ENCODE results near the gene RNF208. TPM values are rescaled to one million over a fixed set of nuclear protein-coding genes. Genes with fewer than 3 reads are reported as not detected.
A peak's percentile ranks its signal among the peaks of the same experiment; 100 is the strongest.

The RNF208 gene
- polyA plus RNA-seq, 1 donor from 2014 or later = 1.5 TPM

GRCh38 chr9:137242269-137243203 is 20.5 kb upstream of the RNF208 start:
- no peak for TF ChIP-seq CTCF (IDR thresholded peaks at IDR 0.05; ENCODE audit: poor library complexity, severe bottlenecking)
- no peak for TF ChIP-seq POLR2AphosphoS5 (IDR thresholded peaks at IDR 0.05)
- TF ChIP-seq REST (IDR thresholded peaks at IDR 0.05; ENCODE audit: borderline replicate concordance) = no peak
- TF ChIP-seq EZH2 (IDR thresholded peaks at IDR 0.05; ENCODE audit: borderline replicate concordance, insufficient read depth, low read length, poor library complexity, severe bottlenecking) = no peak
- TF ChIP-seq SMC3 (conservative IDR thresholded peaks at IDR 0.05; ENCODE audit: poor library complexity) = no peak
- TF ChIP-seq EP300 (conservative IDR thresholded peaks at IDR 0.05; ENCODE audit: poor library complexity, severe bottlenecking) = no peak
- TF ChIP-seq MXI1 (conservative IDR thresholded peaks at IDR 0.05; ENCODE audit: poor library complexity, severe bottlenecking) = no peak
- no peak for TF ChIP-seq RAD21 (conservative IDR thresholded peaks at IDR 0.05)
- no peak for TF ChIP-seq TAF1 (IDR thresholded peaks at IDR 0.05; ENCODE audit: low read depth)
- Histone ChIP-seq H3K79me2 (replicated peaks; ENCODE audit: insufficient read depth, low read length) (peaks cover 14% of the 10 kb centered on the region), H4K20me1 (ENCODE audit: insufficient read depth) (no peaks in the 10 kb centered on the region)

GRCh38 chr9:137241490-137242268 is 19.6 kb upstream of the RNF208 start:
- Histone ChIP-seq H3K9ac (ENCODE audit: low read length) (peak overlapping the region; percentile 66), H4K20me1 (ENCODE audit: insufficient read depth) (no peaks in the 10 kb centered on the region), H3K27me3 (ENCODE audit: insufficient read depth, low read depth, low read length) (no peaks in the 10 kb centered on the region), H3K9me2 (ENCODE audit: insufficient read depth, low read length) (no peaks in the 10 kb centered on the region), H3K4me3 (ENCODE audit: low read length) (peak overlapping the region; percentile 92), H3K36me3 (ENCODE audit: insufficient read depth, low read length) (no peaks in the 10 kb centered on the region), H3K27ac (ENCODE audit: low read length) (no peak overlapping the region), H2AFZ (ENCODE audit: low read depth, low read length) (no peak overlapping the region), H3K79me2 (replicated peaks; ENCODE audit: insufficient read depth, low read length) (peaks cover 14% of the 10 kb centered on the region), H3F3A (ENCODE audit: insufficient read depth, low read length, poor library complexity, severe bottlenecking) (no peaks in the 10 kb centered on the region), H3K9me3 (ENCODE audit: low read length) (no peaks in the 10 kb centered on the region), H3K4me2 (ENCODE audit: low read length) (peak overlapping the region; percentile 78)
- TF ChIP-seq MXI1 (conservative IDR thresholded peaks at IDR 0.05; ENCODE audit: poor library complexity, severe bottlenecking) = no peak
- no peak for TF ChIP-seq POLR2AphosphoS5 (IDR thresholded peaks at IDR 0.05)
- no peak for TF ChIP-seq EZH2 (IDR thresholded peaks at IDR 0.05; ENCODE audit: borderline replicate concordance, insufficient read depth, low read length, poor library complexity, severe bottlenecking)
- TF ChIP-seq CTCF (IDR thresholded peaks at IDR 0.05; ENCODE audit: poor library complexity, severe bottlenecking) = no peak

More at GRCh38 chr9:137242269-137243203, 20.5 kb upstream of the RNF208 start:
- no peaks in the 10 kb centered on the region for H3K9me3 ChIP-seq (ENCODE audit: low read length)
- H3K4me2 ChIP-seq (ENCODE audit: low read length) = peak overlapping the region; percentile 78
- H3K9me2 ChIP-seq (ENCODE audit: insufficient read depth, low read length) = no peaks in the 10 kb centered on the region
- no peak overlapping the region for H2AFZ ChIP-seq (ENCODE audit: low read depth, low read length)
- no peaks in the 10 kb centered on the region for H3F3A ChIP-seq (ENCODE audit: insufficient read depth, low read length, poor library complexity, severe bottlenecking)
- H3K4me3 ChIP-seq (ENCODE audit: low read length) = peak overlapping the region; percentile 92
- H3K36me3 ChIP-seq (ENCODE audit: insufficient read depth, low read length) = no peaks in the 10 kb centered on the region
- no peak overlapping the region for H3K27ac ChIP-seq (ENCODE audit: low read length)
- H3K27me3 ChIP-seq (ENCODE audit: insufficient read depth, low read depth, low read length) = no peaks in the 10 kb centered on the region
- peak overlapping the region; percentile 66 for H3K9ac ChIP-seq (ENCODE audit: low read length)
